Activated CD8-positive, alpha-beta memory T cell treated with anti-CD3 and anti-CD28 coated beads for 36 hours (primary cell): ENCODE measurements around the gene ZNF618. TPM values are rescaled to one million over a fixed set of nuclear protein-coding genes. Genes with fewer than 3 reads are reported as not detected.

ENCODE experiments used
- CTCF ChIA-PET: fragments of 350-600 bp; sonication (Branson Sonifier 250); formaldehyde crosslinking; loops from one replicate; lab custom pipeline; 2021; ENCODE audit warnings: antibody characterized with exemption; lab: Charles Lee
- POLR2A ChIA-PET: fragments of 350-600 bp; sonication (Branson Sonifier 250); formaldehyde crosslinking; loops from one replicate; lab custom pipeline; 2021; ENCODE audit warnings: antibody characterized with exemption; lab: Charles Lee
- total RNA-seq, 2 experiments: library from RNA; stranded (reverse); gene quantifications; one replicate each; pipeline ENCODE4 v1.2.3, GENCODE V29; 2021

ZNF618 gene
- total RNA-seq, 2 experiments from 2014 or later, result 0.36 TPM

DNA sequence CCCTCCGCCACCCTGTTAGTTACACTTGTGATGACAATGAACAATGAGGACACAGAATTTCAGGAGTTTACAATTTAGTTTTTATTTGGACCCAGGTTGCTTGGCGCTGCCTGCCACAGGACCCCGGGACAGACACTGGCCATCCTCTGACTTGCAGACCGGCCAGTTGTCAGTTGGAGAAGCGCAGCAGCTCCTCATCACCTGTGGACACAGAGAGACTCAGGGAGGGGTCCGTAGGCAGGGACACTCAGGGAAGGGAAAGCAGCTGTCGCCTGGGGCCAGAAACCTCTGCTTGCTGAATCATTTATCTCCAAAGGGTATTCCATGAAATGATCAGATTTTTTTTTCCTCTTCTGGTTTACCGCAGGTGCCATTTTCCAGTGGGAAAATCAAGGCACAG lies 184.0 kb downstream of the ZNF618 start:
- CTCF ChIA-PET, result no interaction called here
- POLR2A ChIA-PET, result no interaction called here

DNA sequence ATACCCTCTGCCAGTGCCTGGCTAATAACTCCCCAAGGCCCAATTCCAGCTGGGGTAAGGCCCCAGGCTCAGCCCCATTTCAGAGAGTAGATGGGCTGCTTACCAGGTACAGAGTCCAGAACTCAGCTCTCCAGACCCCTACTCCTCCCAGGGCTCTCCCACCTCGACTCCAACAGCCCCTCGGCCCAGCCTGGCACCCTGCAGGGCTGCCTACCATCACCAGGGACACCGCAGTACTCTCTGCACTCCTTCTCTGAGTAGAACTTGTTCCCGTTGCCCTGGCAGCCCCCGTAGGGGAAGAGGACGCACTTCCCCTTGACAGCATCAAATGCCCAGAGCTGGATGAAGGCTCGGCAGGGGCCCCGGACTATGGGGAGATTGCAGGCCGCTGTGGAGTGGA lies 184.6 kb downstream of the ZNF618 start:
- ChIA-PET POLR2A (no interaction called here), CTCF (no interaction called here)

DNA sequence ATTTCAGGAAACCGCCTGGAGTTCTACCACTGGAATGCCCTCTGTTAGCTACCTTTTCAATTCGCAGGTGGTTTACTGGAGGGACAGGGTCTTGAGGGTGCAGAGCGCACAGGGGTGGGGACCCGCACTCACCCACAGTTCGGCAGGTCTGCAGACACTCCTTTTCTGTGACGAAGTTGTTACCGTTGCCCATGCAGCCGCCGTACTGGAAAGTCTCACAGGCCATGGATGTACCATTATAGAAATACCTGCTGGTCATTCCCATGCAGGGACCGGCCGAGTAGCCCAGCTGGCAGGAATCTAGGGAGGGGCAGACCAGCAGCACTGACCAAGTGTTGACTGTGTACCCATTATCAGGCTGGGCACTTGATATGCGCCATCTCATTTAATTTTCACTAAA lies 185.2 kb downstream of the ZNF618 start:
- POLR2A ChIA-PET, result no interaction called here

DNA sequence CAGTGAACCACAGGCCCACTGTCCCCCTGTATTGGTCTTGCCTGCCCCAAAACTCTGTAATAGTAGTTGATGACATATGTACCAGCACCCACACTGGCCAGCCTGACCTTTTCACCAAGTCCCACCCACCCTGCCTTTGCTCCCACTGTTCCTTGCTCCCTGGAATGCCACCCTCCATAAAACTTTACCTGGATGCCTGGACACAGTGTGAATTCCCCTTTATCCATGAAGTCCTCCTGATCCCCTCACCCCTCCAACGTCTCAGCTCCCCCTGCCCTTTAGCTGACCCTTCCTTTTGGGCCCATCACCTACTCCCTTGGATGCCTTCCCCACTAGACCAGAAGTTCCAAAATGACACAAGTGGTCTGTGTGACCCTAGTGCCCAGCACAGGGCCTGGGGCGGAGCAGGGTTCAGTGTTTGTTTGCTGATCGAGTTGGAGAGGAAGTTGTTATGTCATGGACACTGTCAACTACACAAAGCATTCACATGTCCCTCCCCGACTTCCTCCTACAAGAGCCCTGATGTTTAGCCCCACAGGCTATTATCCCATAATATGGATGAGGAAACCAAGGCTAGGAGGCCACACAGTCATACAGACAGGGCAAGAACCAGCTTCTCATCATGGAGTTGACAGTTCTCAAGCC lies 185.8 kb downstream of the ZNF618 start:
- POLR2A ChIA-PET, result no interaction called here
- CTCF ChIA-PET, result no interaction called here

More for the DNA sequence above, 185.2 kb downstream of the ZNF618 start:
- CTCF ChIA-PET, result no interaction called here

DNA sequence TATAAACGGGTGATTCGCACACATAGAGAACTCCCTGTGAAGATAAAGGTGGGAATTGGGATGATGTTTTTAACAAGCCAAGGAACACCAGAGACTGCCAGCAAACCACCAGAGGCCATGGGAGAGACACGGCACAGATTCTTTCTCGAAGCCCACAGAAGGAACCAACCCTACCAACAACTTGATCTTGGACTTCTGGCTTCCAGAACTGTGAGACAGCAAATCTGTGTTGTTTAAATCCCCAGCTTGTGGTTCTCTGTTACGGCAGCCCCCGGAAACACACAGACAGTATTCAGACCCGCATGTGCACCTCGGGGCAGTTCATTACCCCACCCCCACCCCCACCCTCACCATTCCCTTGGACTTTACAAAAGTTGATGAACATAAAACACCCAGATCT lies 189.2 kb downstream of the ZNF618 start:
- ChIA-PET POLR2A (no interaction called here), CTCF (no interaction called here)

DNA sequence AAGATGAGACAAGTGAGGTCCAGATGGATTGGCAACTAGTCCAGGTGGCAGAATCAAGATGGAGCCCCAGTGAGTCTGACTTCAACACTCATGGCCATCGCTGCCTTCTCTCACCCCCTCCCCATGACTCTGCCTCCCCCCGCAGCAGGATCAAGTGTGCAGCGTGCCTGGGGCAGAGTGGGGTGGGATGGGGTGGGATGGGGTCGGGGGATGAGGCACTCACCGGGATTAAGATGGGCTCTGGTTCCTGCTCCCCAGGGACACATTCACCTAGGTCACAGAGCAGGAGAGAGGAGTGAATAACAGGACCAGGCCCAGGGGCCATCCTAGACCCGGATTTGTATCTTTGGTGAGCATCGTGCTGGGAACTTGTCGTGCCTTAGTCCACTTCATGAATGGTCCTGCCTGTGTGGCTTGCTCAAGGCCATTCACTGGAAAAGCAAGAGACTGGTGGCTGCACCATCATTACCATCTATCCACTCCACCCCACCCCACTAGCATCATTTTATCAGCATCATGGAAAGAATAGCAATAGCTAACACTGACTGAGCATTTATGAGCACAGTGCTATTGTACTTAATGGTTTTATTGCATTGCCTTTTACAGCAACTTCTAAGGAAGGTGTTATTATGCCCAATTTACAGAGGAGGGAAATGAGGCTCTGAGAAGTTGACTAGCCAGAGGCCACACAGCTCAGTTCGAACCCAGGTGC lies 193.5 kb downstream of the ZNF618 start:
- POLR2A ChIA-PET, result no interaction called here
- CTCF ChIA-PET, result interaction anchor here (1.3 kb wide), 1 partner anchor 13 kb away, joined by 3 read pairs; no protein-coding TSS in a partner anchor

DNA sequence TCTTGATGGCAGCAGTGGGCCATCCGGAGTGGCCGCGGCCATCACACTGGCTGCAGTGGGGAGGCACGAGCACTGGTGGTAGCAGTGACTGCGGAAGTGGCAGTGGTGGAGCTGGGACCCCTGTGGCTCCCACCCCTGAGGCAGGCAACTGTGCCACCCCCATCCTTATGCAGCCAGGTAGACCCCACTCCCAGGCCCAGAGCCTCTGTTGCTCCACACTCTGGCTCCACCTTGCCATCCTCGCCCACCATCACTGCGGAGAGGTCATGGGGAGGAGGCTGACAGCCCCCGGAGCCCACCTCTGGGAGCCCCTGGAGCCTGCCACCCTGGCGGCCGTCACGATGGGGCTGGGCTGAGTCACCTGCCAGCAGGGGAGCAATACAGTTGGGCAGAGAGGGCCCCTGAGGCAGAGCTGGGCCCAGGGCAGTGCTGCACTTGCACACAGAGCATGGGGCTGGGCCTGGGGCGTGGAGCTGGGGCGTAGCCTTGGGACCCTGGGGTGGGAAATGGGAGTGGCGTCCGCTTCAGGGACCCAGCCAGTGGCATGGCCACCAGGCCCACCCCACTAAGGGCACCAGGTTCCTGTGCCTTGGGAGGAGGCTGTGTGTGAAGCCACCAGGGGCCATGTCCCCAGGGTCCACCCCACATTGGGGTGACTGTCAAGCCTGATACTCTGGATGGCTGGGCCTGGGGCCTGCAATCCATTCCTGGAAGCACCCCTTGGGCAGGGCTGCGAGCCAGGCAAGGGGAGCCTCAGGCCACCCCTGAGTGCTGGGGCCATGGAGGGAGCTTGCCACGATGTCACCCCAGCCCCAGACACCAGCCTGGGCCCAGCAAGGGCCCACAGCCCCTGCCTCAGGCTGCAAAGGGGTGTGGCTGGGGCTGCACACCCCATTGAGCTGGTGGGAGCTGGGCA lies 194.3 kb downstream of the ZNF618 start:
- ChIA-PET CTCF (interaction anchor here (1.3 kb wide), 1 partner anchor 12 kb away, joined by 3 read pairs; no protein-coding TSS in a partner anchor), POLR2A (no interaction called here)

DNA sequence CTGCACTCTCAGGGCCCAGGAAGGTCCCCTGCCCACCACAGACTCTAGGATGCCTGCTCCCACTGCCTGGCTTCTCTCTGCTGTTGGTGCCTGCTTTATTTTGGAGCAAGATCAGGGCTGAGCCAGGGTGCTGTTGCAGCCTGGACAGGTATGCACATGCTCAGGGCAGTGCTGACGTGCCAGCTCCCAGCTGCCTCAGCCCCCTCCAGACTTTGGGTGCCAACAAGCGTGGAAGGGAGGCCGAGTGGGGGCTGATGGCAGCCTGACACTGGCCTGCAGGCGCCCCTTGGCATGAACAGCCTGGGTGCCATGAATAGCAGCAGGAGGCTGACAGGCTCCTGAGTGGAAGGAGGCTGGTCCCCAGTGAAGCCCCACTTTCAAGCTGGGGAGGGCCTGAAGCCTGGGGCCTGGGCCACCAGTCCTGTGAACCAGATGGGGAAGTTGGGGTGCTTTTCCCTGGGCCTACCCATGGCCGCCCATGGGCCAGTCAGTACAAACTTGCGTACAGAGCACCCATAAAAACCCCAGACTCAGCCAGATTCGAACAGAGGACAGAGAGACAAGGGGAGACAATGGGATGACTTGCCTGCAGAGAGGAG lies 195.2 kb downstream of the ZNF618 start:
- ChIA-PET POLR2A (no interaction called here), CTCF (interaction anchor here (1.2 kb wide), 1 partner anchor 11 kb away, joined by 4 read pairs; no protein-coding TSS in a partner anchor)

DNA sequence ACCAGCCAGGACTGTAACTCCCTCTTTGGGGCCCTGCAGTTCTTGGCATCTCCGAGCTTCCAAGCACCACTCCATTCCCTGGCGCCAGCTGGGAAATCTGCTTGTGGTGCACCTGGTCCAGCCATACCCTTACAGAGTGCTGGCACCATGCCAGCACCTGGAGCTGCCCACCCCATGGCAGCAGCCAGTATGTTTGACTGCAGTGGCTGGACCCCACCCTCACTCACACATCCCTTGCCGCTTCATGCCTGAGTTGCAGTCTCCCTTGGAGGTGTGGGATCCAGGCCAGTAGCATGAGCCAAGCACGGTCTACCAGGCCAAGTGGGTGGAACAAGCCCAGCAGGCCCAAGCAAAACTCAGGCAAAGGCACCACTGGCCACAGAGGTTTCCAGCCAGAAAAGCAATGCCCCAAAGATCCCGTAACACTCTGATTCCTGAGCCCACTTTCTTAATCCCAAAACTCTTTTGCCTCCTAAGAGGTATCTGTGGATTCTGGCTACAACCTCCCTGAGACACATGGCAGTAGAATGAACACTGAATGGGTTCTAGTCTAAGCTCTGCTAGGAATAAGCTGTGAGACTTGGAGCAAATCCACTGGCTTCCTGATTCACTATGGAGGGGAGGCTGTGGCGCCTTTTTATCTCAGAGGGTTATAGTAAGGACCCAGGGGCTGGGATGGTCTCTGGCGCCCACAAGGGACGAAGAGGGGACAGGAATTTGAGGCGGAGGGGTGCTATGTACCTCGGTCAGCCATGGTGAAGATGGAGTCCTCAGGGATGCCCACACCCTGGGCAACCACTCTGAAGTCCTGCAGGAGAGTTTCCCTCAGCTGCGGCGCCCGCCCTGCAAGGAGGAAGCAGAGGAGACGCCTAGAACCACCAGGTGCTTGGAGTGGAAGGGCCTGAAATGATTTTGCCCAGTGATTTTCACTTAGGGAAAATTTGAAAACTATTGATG lies 196.4 kb downstream of the ZNF618 start:
- ChIA-PET CTCF (interaction anchor here (1.2 to 1.7 kb wide), 2 partner anchors 10 to 12 kb away, joined by 4 to 5 read pairs; no protein-coding TSS in a partner anchor), POLR2A (no interaction called here)

DNA sequence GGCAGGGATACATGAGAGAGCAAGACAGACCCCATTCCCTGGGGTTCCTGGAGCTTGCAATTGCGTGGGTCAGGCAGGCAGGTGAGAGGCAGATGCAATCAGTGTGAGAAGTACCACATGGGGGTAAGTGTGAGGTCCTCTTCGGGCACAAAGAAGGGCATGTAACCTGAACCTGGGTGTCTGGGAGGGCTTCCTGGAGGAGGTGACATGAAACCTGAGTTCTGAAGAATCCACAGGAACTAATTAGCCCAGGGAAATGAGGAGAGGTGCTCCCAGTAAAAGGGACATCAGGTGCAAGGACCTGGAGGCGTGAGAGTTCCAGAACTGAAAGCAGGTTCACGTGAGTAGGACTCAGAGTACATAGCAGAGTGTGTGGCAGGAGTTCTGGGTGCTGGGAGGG lies 199.5 kb downstream of the ZNF618 start:
- CTCF ChIA-PET, result interaction anchor here (0.6 kb wide), 1 partner anchor 187 kb away, joined by 5 read pairs; no protein-coding TSS in a partner anchor

DNA sequence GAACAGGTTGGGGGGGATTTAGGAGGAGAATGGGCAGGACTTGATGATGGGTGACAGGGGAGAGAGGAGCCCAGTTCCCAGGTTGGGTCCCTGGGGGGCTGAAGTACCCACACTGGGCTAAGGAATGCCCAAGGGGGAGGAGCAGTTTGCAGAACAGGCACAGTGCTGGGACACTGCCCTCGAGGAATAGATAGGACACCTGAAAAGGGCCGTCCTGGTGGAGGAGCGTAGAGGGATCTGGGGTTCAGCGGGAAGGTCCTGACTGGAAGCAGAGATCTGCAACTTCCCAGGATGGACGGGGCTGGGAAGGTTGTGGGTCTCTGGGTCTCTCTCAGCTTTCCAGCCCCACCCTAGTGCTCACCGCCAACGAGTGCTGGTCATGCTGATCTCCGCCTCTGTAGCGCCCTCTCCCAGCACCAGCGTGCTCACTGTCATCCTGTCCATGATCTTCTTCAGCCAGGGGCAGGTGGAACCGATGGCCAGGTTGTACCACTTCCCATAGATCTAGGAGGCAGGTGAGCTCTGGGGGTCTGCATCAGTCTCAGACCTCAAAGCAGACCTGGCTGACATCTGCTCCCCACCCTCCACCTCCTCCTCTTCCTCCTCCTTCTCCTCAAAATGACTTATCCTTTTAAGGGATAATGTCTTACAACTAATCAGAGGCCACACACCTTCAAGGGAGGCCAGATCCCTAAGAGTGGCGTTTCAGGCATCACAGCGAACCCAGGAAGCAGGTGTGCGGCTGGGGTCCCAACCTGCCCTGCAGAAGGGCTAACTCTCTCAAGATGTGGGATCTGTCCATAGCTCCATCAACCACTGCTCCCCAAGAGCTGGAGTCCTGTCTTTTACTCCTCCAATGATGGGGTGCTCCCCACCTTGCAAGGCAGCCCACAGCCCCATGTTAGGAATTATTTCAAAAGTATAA lies 200.4 kb downstream of the ZNF618 start:
- ChIA-PET CTCF (no interaction called here), POLR2A (no interaction called here)

More for the DNA sequence above, 199.5 kb downstream of the ZNF618 start:
- POLR2A ChIA-PET, result no interaction called here

DNA sequence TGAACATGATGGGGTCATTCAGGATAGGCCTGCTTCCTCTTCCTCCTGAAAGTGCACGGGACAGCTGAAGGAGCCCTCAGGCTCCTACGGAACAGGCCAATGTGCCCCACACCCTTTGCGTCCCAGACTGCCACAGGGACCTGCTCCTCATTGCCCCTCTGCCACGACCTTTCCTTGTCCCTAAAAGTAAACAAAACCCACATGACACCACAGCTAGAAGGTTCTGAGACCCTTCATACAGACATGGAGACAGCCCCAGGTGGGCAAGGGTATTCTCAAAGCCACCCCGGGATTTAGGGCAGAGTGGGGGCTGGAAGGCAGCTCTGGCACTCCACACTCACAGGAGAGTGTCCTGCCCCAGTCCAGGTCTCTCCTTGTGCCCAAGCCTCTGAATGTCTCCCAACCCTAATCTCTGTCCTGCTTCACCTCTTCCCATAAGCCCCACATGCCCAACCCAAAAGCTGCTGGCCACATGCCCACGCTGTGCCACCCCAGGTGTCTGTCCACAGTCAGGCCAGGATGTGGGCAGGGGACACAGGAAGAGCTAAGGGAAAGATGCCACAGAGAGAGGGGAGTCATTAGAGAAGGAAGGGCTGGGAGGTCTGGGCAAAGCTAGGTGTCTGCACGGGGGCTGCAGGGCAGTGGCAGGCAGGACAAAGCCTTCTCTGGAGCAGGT lies 201.2 kb downstream of the ZNF618 start:
- CTCF ChIA-PET, result interaction anchor here (1.2 kb wide), 1 partner anchor 214 kb away, joined by 3 read pairs; no protein-coding TSS in a partner anchor
- POLR2A ChIA-PET, result no interaction called here

DNA sequence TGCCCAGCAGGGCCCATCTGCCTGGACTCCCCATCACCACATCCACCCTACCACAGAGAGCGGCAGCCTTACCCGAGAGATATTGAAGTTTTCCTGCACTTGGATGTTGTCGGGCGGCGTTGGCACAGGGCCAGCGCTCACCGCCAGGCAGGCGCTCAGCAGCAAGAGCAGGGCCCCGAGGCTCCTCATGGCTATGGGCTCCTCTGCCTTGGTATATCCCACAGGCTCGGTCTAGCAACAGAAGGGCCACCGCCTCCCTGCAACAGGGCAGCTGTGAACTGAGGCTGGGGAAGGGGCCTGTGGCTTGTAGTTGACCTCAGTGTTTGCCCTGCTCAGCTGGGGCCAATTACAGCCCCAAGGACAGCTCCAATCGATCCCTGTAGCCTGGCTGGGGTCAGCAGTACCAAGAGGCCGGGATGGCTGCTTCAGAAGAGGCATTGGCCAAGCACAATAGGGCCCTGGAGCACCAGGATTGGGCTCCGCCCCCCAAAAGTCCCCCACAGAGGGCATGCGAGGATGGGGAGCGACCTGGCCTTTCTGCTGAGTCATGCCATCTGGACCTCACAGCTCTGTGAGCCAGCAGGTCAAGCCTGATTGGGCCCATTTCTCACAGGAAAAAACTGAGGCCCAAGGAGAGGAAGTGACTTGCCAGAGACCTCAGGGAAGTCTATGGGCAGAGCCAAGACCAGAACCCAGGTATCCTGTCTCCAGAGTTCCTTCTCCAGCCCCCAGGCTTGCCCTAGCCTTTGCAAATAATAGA lies 202.1 kb downstream of the ZNF618 start, which contains the start of gene AMBP:
Gene AMBP, minus strand, starts transcription at position 280 of the 760 bp plus-strand sequence. Its CDS starts 91 bp downstream, at position 189.
- ChIA-PET POLR2A (no interaction called here), CTCF (interaction anchor here (1.2 kb wide), 1 partner anchor 213 kb away, joined by 3 read pairs; no protein-coding TSS in a partner anchor)

DNA sequence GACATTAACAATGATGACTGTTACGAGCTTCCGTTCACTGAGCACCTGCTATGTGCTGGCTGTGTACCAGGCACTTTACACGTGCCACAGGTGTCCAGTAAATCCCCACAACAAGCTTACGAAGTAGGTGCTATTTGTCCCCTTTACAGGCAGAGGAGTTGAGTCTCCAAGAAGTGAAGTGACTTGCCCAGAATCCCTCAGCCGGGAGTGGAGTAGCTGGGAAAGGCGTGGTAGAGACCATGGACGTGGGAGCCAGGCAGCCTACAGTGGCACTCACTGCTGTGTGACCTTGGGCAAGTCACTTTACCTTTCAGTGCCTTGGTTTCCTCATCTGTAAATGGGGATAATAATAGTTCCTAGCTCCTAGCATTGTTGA lies 202.7 kb downstream of the ZNF618 start:
- POLR2A ChIA-PET, result no interaction called here
- CTCF ChIA-PET, result interaction anchor here (1.2 kb wide), 1 partner anchor 213 kb away, joined by 3 read pairs; no protein-coding TSS in a partner anchor

DNA sequence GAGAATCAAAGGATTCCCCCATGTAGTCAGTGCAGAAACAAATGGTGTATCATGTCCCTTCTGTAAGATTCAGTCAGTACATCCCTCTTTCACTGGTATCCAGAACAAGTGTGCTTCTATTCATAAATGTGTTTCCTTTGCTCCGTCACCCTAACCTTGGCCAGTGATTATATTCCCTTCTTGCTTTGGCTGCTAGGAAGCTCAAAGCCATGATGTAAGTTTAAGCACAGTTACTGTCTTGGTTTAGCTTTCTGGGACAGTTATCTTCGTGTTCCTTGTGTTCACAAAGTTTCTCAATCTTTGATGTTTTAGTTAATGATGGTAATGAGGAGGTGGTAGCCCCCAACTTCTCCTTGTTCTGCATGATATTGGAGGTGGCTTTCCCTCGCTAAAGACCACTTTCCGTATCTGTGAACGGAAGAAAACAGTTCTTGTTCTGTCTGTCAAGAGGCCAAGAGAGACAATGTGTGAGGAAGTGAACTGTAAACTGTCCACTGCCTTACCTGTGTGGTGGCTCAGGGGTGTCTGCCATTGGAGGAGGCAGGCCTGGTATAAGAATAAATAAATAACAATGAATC lies 204.2 kb downstream of the ZNF618 start:
- CTCF ChIA-PET, result no interaction called here
- POLR2A ChIA-PET, result no interaction called here
